RCC 7860 (cell line): ENCODE data around the gene TMPRSS3.
A peak's percentile ranks its signal among the peaks of the same experiment; 100 is the strongest.

Source experiments
- DNase-seq: peaks from one replicate; pipeline ENCODE4 v3.0.0-alpha.2; 2015; ENCODE audit warnings: low spot score
- FAIRE-seq: peaks from 2 replicates; lab custom pipeline; 2012; peaks lifted over from hg19 to GRCh38; lab: Jason Lieb, UNC

TMPRSS3 gene

GRCh38 chr21:42429021-42429420 lies 33.2 kb upstream of the TMPRSS3 start:
- FAIRE-seq (no peak), DNase-seq (no peak)

- no peak for DNase-seq
- no peak for FAIRE-seq
Observed at GRCh38 chr21:42427809-42428419, 32.1 kb upstream of the TMPRSS3 start.

GRCh38 chr21:42426876-42427480 lies 31.1 kb upstream of the TMPRSS3 start:
- DNase-seq (no peak), FAIRE-seq (no peak)

GRCh38 chr21:42426424-42426823 lies 30.6 kb upstream of the TMPRSS3 start:
- DNase-seq: no peak

GRCh38 chr21:42425591-42425990 lies 29.7 kb upstream of the TMPRSS3 start:
- DNase-seq (no peak), FAIRE-seq (no peak)

More at GRCh38 chr21:42426424-42426823, 30.6 kb upstream of the TMPRSS3 start:
- FAIRE-seq: no peak

- FAIRE-seq (no peak), DNase-seq (no peak)
Observed at GRCh38 chr21:42424914-42425541, 29.2 kb upstream of the TMPRSS3 start.

GRCh38 chr21:42423685-42424084 lies 27.8 kb upstream of the TMPRSS3 start:
- FAIRE-seq (no peak), DNase-seq (no peak)

GRCh38 chr21:42423197-42423675 lies 27.4 kb upstream of the TMPRSS3 start:
- FAIRE-seq (no peak), DNase-seq (no peak)

- no peak for FAIRE-seq
Observed at GRCh38 chr21:42421018-42421793, 25.4 kb upstream of the TMPRSS3 start.

GRCh38 chr21:42419845-42420244 lies 24.0 kb upstream of the TMPRSS3 start:
- no peak for FAIRE-seq
- DNase-seq: no peak

More at GRCh38 chr21:42421018-42421793, 25.4 kb upstream of the TMPRSS3 start:
- DNase-seq: no peak

GRCh38 chr21:42418886-42419285 lies 23.0 kb upstream of the TMPRSS3 start:
- DNase-seq (no peak), FAIRE-seq (no peak)

- FAIRE-seq (no peak), DNase-seq (no peak)
Observed at GRCh38 chr21:42417533-42417932, 21.7 kb upstream of the TMPRSS3 start.

GRCh38 chr21:42414928-42415769 lies 19.3 kb upstream of the TMPRSS3 start:
- FAIRE-seq: no peak
- peak; percentile 68 for DNase-seq

- FAIRE-seq (no peak), DNase-seq (no peak)
Observed at GRCh38 chr21:42414553-42414927, 18.7 kb upstream of the TMPRSS3 start.

- FAIRE-seq: no peak
Observed at GRCh38 chr21:42414066-42414465, 18.2 kb upstream of the TMPRSS3 start.

GRCh38 chr21:42413500-42413899 lies 17.6 kb upstream of the TMPRSS3 start:
- FAIRE-seq: no peak

More at GRCh38 chr21:42414066-42414465, 18.2 kb upstream of the TMPRSS3 start:
- DNase-seq: no peak

GRCh38 chr21:42413093-42413492 lies 17.2 kb upstream of the TMPRSS3 start:
- no peak for FAIRE-seq
- no peak for DNase-seq

More at GRCh38 chr21:42413500-42413899, 17.6 kb upstream of the TMPRSS3 start:
- no peak for DNase-seq

GRCh38 chr21:42412636-42412933 lies 16.7 kb upstream of the TMPRSS3 start:
- no peak for FAIRE-seq

GRCh38 chr21:42411891-42412635 lies 16.2 kb upstream of the TMPRSS3 start:
- FAIRE-seq (no peak), DNase-seq (no peak)

More at GRCh38 chr21:42412636-42412933, 16.7 kb upstream of the TMPRSS3 start:
- no peak for DNase-seq
